ENCODE measurements around the gene CBFA2T3. TPM values are rescaled to one million over a fixed set of nuclear protein-coding genes. Genes with fewer than 3 reads are reported as not detected.
A peak's percentile ranks its signal among the peaks of the same experiment; 100 is the strongest.

CBFA2T3 gene
- total RNA-seq, 4 donors from 2014 or later, result 4.0 to 18.5 (median 5.5) TPM

- peak overlapping the region in 1 of 4 donors; percentile 20 for H3K4me3 ChIP-seq
- WGBS, 2 donors (ENCODE audit: low coverage in 1 of 2), result 30 to 60% methylated on average over 1 to 20 of the region's 31 CpGs
Observed at GRCh38 chr16:88936556-88937205, 40.3 kb downstream of the CBFA2T3 start.

GRCh38 chr16:88936008-88936555 is 40.9 kb downstream of the CBFA2T3 start:
- Histone ChIP-seq H3K27ac (peak overlapping the region; percentile 56 to 78 (median 71)), H3K4me3 (peak overlapping the region in 1 of 4 donors; percentile 20), H3K36me3 (no peaks in the 10 kb centered on the region), H3K4me1 (peaks cover 16 to 52% (median 44%) of the 10 kb centered on the region in 4 donors), H3K27me3 (peaks cover 46% of the 10 kb centered on the region), H3K9me3 (no peaks in the 10 kb centered on the region)
- WGBS, 2 donors (ENCODE audit: low coverage in 1 of 2), result 22% methylated on average over 13 of the region's 19 CpGs; no CpG with 5 or more reads in 1 of the 2 donors
- TF ChIP-seq POLR2A (IDR thresholded peaks at IDR 0.05) (no peak), POLR2AphosphoS5 (IDR thresholded peaks at IDR 0.05) (peak in 1 of 3 donors; percentile 9), EP300 (IDR thresholded peaks at IDR 0.05; ENCODE audit: low read depth) (no peak), CTCF (IDR thresholded peaks at IDR 0.05) (peak in 3 of 5 experiments; percentile 19 to 40 (median 29))
- DNase-seq, result peak; percentile 67
- in situ Hi-C loops (cut with MboI; ENCODE audit: low pct_ligation_motif_present in 1 of 4, low pct_unique_long_range_greater_than_20kb in 1 of 4, low sequenced_read_pairs in 3 of 4) (loop anchor here in 3 of 4 donors (25.0 kb wide), 2 partner anchors 226 to 276 kb away; partner anchors contain the start of genes CDH15 (in 2 of the 3), SLC22A31 (in 1 of the 3) and ZNF778 (in 1 of the 3)), intact Hi-C loops (cut with DNase I; ENCODE audit: low total_unique reads) (no loop called here)

More at GRCh38 chr16:88936556-88937205, 40.3 kb downstream of the CBFA2T3 start:
- peak overlapping the region; percentile 56 to 78 (median 71) for H3K27ac ChIP-seq
- DNase-seq, result peak; percentile 42
- no peaks in the 10 kb centered on the region for H3K36me3 ChIP-seq
- peaks cover 50% of the 10 kb centered on the region for H3K27me3 ChIP-seq
- TF ChIP-seq POLR2AphosphoS5 (IDR thresholded peaks at IDR 0.05), result no peak
- no peak for TF ChIP-seq POLR2A (IDR thresholded peaks at IDR 0.05)
- TF ChIP-seq EP300 (IDR thresholded peaks at IDR 0.05; ENCODE audit: low read depth), result no peak
- TF ChIP-seq CTCF (IDR thresholded peaks at IDR 0.05), result no peak
- peaks cover 16 to 52% (median 44%) of the 10 kb centered on the region in 4 donors for H3K4me1 ChIP-seq
- in situ Hi-C loops (cut with MboI; ENCODE audit: low pct_ligation_motif_present in 1 of 4, low pct_unique_long_range_greater_than_20kb in 1 of 4, low sequenced_read_pairs in 3 of 4) (loop anchor here in 3 of 4 donors (25.0 kb wide), 2 partner anchors 226 to 276 kb away; partner anchors contain the start of genes CDH15 (in 2 of the 3), SLC22A31 (in 1 of the 3) and ZNF778 (in 1 of the 3)), intact Hi-C loops (cut with DNase I; ENCODE audit: low total_unique reads) (no loop called here)
- H3K9me3 ChIP-seq, result no peaks in the 10 kb centered on the region

- H3K4me3 ChIP-seq, result no peak overlapping the region
- intact Hi-C loops (cut with DNase I; ENCODE audit: low total_unique reads), result no loop called here
- TF ChIP-seq POLR2A (IDR thresholded peaks at IDR 0.05) (no peak), CTCF (IDR thresholded peaks at IDR 0.05) (no peak), EP300 (IDR thresholded peaks at IDR 0.05; ENCODE audit: low read depth) (no peak), POLR2AphosphoS5 (IDR thresholded peaks at IDR 0.05) (no peak)
- peaks cover 28% of the 10 kb centered on the region for H3K27me3 ChIP-seq
- H3K27ac ChIP-seq, result no peak overlapping the region
- DNase-seq, result no peak
- 83 to 86% methylated on average over 4 to 16 of the region's 33 CpGs for WGBS, 2 donors (ENCODE audit: low coverage in 1 of 2)
- H3K36me3 ChIP-seq, result no peaks in the 10 kb centered on the region
- H3K4me1 ChIP-seq, result peaks cover 16 to 36% (median 31%) of the 10 kb centered on the region in 4 donors
- in situ Hi-C loops (cut with MboI; ENCODE audit: low pct_ligation_motif_present in 1 of 4, low pct_unique_long_range_greater_than_20kb in 1 of 4, low sequenced_read_pairs in 3 of 4), result loop anchor here in 3 of 4 donors (25.0 kb wide), 2 partner anchors 228 to 278 kb away; partner anchors contain the start of genes CDH15 (in 2 of the 3), SLC22A31 (in 1 of the 3) and ZNF778 (in 1 of the 3)
- no peaks in the 10 kb centered on the region for H3K9me3 ChIP-seq
Observed at GRCh38 chr16:88934066-88934667, 42.8 kb downstream of the CBFA2T3 start.

GRCh38 chr16:88932929-88933328 is 44.1 kb downstream of the CBFA2T3 start:
- no peak overlapping the region for H3K4me3 ChIP-seq
- no peak overlapping the region for H3K27ac ChIP-seq
- TF ChIP-seq POLR2A (IDR thresholded peaks at IDR 0.05) (no peak), EP300 (IDR thresholded peaks at IDR 0.05; ENCODE audit: low read depth) (no peak), CTCF (IDR thresholded peaks at IDR 0.05) (no peak), POLR2AphosphoS5 (IDR thresholded peaks at IDR 0.05) (no peak)
- H3K4me1 ChIP-seq, result peaks cover 13 to 29% (median 25%) of the 10 kb centered on the region in 4 donors
- peaks cover 16% of the 10 kb centered on the region for H3K27me3 ChIP-seq
- DNase-seq, result no peak
- no peaks in the 10 kb centered on the region for H3K36me3 ChIP-seq
- intact Hi-C loops (cut with DNase I; ENCODE audit: low total_unique reads), result no loop called here
- in situ Hi-C loops (cut with MboI; ENCODE audit: low pct_ligation_motif_present in 1 of 4, low pct_unique_long_range_greater_than_20kb in 1 of 4, low sequenced_read_pairs in 3 of 4), result loop anchor here in 3 of 4 donors (25.0 kb wide), 2 partner anchors 229 to 279 kb away; partner anchors contain the start of genes CDH15 (in 2 of the 3), SLC22A31 (in 1 of the 3) and ZNF778 (in 1 of the 3)
- 89 to 93% methylated on average over 12 to 17 of the region's 17 CpGs for WGBS, 2 donors (ENCODE audit: low coverage in 1 of 2)
- H3K9me3 ChIP-seq, result no peaks in the 10 kb centered on the region
